ENCODE measurements around the gene KAZN. TPM values are rescaled to one million over a fixed set of nuclear protein-coding genes. Genes with fewer than 3 reads are reported as not detected.

The KAZN gene
- total and polyA plus RNA-seq, 2 donors (not counting 1 experiment from before 2014, with no cell fraction given), result 3.4 to 5.0 TPM

- H3K9me3 ChIP-seq (ENCODE audit: control insufficient read depth, insufficient read depth, low read depth, low read length), result no peaks in the 10 kb centered on the region
- H4K20me1 ChIP-seq (ENCODE audit: control insufficient read depth, extremely low read depth, insufficient read depth, low read length), result no peaks in the 10 kb centered on the region
- DNase-seq (ENCODE audit: low read depth in 2 of 2), result no peak
- H3K36me3 ChIP-seq (ENCODE audit: control insufficient read depth, insufficient read depth, low read length), result no peaks in the 10 kb centered on the region
- H2AFZ ChIP-seq (ENCODE audit: low read length), result no peak overlapping the region
- no peak overlapping the region for H3K4me3 ChIP-seq (replicated peaks in 1 of 4; ENCODE audit: control extremely low read depth in 1 of 4, insufficient read depth in 1 of 4, low read depth in 3 of 4, low read length in 4 of 4)
- H3K9ac ChIP-seq (ENCODE audit: insufficient read depth, low read length), result no peak overlapping the region
- no peak overlapping the region for H3K27ac ChIP-seq (ENCODE audit: insufficient read depth, low read length)
- no peak for TF ChIP-seq CTCF (conservative IDR thresholded peaks at IDR 0.05 in 1 of 2, IDR thresholded peaks at IDR 0.05 in 1 of 2; ENCODE audit: low read depth in 1 of 2, low read length in 2 of 2)
- TF ChIP-seq EZH2 (IDR thresholded peaks at IDR 0.05; ENCODE audit: low read length, missing control alignments), result no peak
- H3K27me3 ChIP-seq (ENCODE audit: control insufficient read depth, insufficient read depth, low read length), result no peaks in the 10 kb centered on the region
- no peak overlapping the region for H3K4me2 ChIP-seq (ENCODE audit: extremely low read depth, insufficient read depth, low read length)
- H3K4me1 ChIP-seq (ENCODE audit: control insufficient read depth, extremely low read depth, insufficient read depth, low read length), result no peaks in the 10 kb centered on the region
- no peaks in the 10 kb centered on the region for H3K79me2 ChIP-seq (ENCODE audit: control insufficient read depth, insufficient read depth, low read length)
Measured at GRCh38 chr1:15011160-15011559, 412.7 kb downstream of the KAZN start.

GRCh38 chr1:15011661-15012060 is 413.2 kb downstream of the KAZN start:
- Histone ChIP-seq H3K9me3 (ENCODE audit: control insufficient read depth, insufficient read depth, low read depth, low read length) (no peaks in the 10 kb centered on the region), H3K27me3 (ENCODE audit: control insufficient read depth, insufficient read depth, low read length) (no peaks in the 10 kb centered on the region), H3K79me2 (ENCODE audit: control insufficient read depth, insufficient read depth, low read length) (no peaks in the 10 kb centered on the region), H3K36me3 (ENCODE audit: control insufficient read depth, insufficient read depth, low read length) (no peaks in the 10 kb centered on the region), H4K20me1 (ENCODE audit: control insufficient read depth, extremely low read depth, insufficient read depth, low read length) (no peaks in the 10 kb centered on the region), H3K4me1 (ENCODE audit: control insufficient read depth, extremely low read depth, insufficient read depth, low read length) (no peaks in the 10 kb centered on the region), H3K4me2 (ENCODE audit: extremely low read depth, insufficient read depth, low read length) (no peak overlapping the region), H2AFZ (ENCODE audit: low read length) (no peak overlapping the region), H3K9ac (ENCODE audit: insufficient read depth, low read length) (no peak overlapping the region), H3K4me3 (replicated peaks in 1 of 4; ENCODE audit: control extremely low read depth in 1 of 4, insufficient read depth in 1 of 4, low read depth in 3 of 4, low read length in 4 of 4) (no peak overlapping the region), H3K27ac (ENCODE audit: insufficient read depth, low read length) (no peak overlapping the region)
- no peak for DNase-seq (ENCODE audit: low read depth in 2 of 2)
- TF ChIP-seq CTCF (conservative IDR thresholded peaks at IDR 0.05 in 1 of 2, IDR thresholded peaks at IDR 0.05 in 1 of 2; ENCODE audit: low read depth in 1 of 2, low read length in 2 of 2), result no peak

GRCh38 chr1:15012822-15013221 is 414.3 kb downstream of the KAZN start:
- no peak overlapping the region for H3K4me3 ChIP-seq (replicated peaks in 1 of 4; ENCODE audit: control extremely low read depth in 1 of 4, insufficient read depth in 1 of 4, low read depth in 3 of 4, low read length in 4 of 4)
- no peak for DNase-seq (ENCODE audit: low read depth in 2 of 2)
- no peaks in the 10 kb centered on the region for H3K9me3 ChIP-seq (ENCODE audit: control insufficient read depth, insufficient read depth, low read depth, low read length)
- no peaks in the 10 kb centered on the region for H3K79me2 ChIP-seq (ENCODE audit: control insufficient read depth, insufficient read depth, low read length)
- no peak overlapping the region for H3K9ac ChIP-seq (ENCODE audit: insufficient read depth, low read length)
- H3K4me1 ChIP-seq (ENCODE audit: control insufficient read depth, extremely low read depth, insufficient read depth, low read length), result no peaks in the 10 kb centered on the region
- no peak overlapping the region for H3K27ac ChIP-seq (ENCODE audit: insufficient read depth, low read length)
- no peaks in the 10 kb centered on the region for H3K27me3 ChIP-seq (ENCODE audit: control insufficient read depth, insufficient read depth, low read length)
- H2AFZ ChIP-seq (ENCODE audit: low read length), result no peak overlapping the region
- no peaks in the 10 kb centered on the region for H3K36me3 ChIP-seq (ENCODE audit: control insufficient read depth, insufficient read depth, low read length)
- H4K20me1 ChIP-seq (ENCODE audit: control insufficient read depth, extremely low read depth, insufficient read depth, low read length), result no peaks in the 10 kb centered on the region
- H3K4me2 ChIP-seq (ENCODE audit: extremely low read depth, insufficient read depth, low read length), result no peak overlapping the region
- no peak for TF ChIP-seq EZH2 (IDR thresholded peaks at IDR 0.05; ENCODE audit: low read length, missing control alignments)
- no peak for TF ChIP-seq CTCF (conservative IDR thresholded peaks at IDR 0.05 in 1 of 2, IDR thresholded peaks at IDR 0.05 in 1 of 2; ENCODE audit: low read depth in 1 of 2, low read length in 2 of 2)

Measured in fibroblast of lung (primary cell).